ENCODE results near the gene SYT3.

DNA sequence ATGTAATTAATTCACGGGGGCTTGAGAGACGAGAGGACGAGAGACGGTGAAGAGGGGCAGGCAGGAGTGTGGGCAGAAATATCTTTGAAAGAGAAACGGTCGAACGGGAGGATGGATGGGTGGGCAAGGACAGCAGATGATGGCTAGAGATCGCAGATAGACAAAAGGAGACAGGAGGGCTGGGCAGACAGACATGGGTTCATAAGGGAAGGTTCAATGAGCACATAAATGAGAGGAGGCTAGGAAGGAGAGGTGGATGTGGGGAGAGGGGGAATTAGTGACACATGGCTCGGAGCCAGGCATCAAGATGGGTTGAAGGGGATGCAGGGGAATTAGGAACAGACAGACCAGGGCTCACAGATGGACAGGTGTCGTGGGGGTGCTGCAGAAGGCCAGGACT is 1.1 kb downstream of the SYT3 start:
- TF ChIP-seq POLR2AphosphoS5 (IDR thresholded peaks at IDR 0.05; ENCODE audit: insufficient read depth in 1 of 2, low read depth in 1 of 2): no peak
- TF ChIP-seq, protein P1, sequence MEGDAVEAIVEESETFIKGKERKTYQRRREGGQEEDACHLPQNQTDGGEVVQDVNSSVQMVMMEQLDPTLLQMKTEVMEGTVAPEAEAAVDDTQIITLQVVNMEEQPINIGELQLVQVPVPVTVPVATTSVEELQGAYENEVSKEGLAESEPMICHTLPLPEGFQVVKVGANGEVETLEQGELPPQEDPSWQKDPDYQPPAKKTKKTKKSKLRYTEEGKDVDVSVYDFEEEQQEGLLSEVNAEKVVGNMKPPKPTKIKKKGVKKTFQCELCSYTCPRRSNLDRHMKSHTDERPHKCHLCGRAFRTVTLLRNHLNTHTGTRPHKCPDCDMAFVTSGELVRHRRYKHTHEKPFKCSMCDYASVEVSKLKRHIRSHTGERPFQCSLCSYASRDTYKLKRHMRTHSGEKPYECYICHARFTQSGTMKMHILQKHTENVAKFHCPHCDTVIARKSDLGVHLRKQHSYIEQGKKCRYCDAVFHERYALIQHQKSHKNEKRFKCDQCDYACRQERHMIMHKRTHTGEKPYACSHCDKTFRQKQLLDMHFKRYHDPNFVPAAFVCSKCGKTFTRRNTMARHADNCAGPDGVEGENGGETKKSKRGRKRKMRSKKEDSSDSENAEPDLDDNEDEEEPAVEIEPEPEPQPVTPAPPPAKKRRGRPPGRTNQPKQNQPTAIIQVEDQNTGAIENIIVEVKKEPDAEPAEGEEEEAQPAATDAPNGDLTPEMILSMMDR (IDR thresholded peaks at IDR 0.05): no peak
